T-cell (primary cell): ENCODE results near the gene ZIC5. TPM values are rescaled to one million over a fixed set of nuclear protein-coding genes. Genes with fewer than 3 reads are reported as not detected.
A peak's percentile ranks its signal among the peaks of the same experiment; 100 is the strongest.

Experiments used
- ATAC-seq, 4 experiments: fragments of 200-7000 bp in 3 of 4; fragments of 150-1000 bp in 1 of 4; cut with Tn5 transposase; replicated peaks in 1 of 4; 1 replicate in 3 of 4; 2 replicates in 1 of 4; pipeline ENCODE4 v1.10.0; 2021; ENCODE audit warnings: moderate library complexity in 3 of 4, mild to moderate bottlenecking in 2 of 4, moderate number of reproducible peaks in 1 of 4
- CTCF ChIA-PET, 2 donors: fragments of 300-600 bp; sonication (Branson Sonifier 250); formaldehyde crosslinking; loops; one replicate each; lab custom pipeline; 2022; ENCODE audit warnings: antibody characterized with exemption in 2 of 2; lab: Charles Lee
- POLR2A ChIA-PET, 2 donors: fragments of 300-600 bp; sonication (Branson Sonifier 250); formaldehyde crosslinking; loops; one replicate each; lab custom pipeline; 2022; ENCODE audit warnings: antibody characterized with exemption in 2 of 2; lab: Charles Lee
- DNase-seq, 35 experiments: peaks; one replicate each; pipeline versions ENCODE4 v3.0.0 to v3.0.0-alpha.2; 2013 to 2023
- H3K27ac ChIP-seq: one replicate; pipeline ENCODE4 v1.5.1; 2013; ENCODE audit warnings: low read length
- H3K27me3 ChIP-seq, 2 experiments: replicated peaks in 1 of 2; 1 replicate in 1 of 2; 2 replicates in 1 of 2; pipeline versions ENCODE4 v1.6.1 to v1.7.0; 2013; ENCODE audit warnings: low read length in 1 of 2, mixed read lengths in 1 of 2; ENCODE audit not compliant: control insufficient read depth in 2 of 2, insufficient read depth in 2 of 2; ENCODE audit errors: extremely low read depth in 1 of 2
- H3K36me3 ChIP-seq, 2 donors: 1 replicate in 1 of 2; 2 replicates in 1 of 2; pipeline versions ENCODE4 v1.6.1 to v1.7.0; 2013; ENCODE audit warnings: low read length in 1 of 2; ENCODE audit not compliant: control insufficient read depth in 2 of 2, insufficient read depth in 1 of 2; ENCODE audit errors: extremely low read depth in 1 of 2
- H3K4me1 ChIP-seq, 2 experiments: 1 replicate in 1 of 2; 2 replicates in 1 of 2; pipeline versions ENCODE4 v1.6.1 to v1.7.0; 2013; ENCODE audit warnings: low read length in 2 of 2, mixed read lengths in 1 of 2; ENCODE audit not compliant: insufficient read depth in 2 of 2, control insufficient read depth in 1 of 2; ENCODE audit errors: extremely low read depth in 1 of 2
- H3K4me3 ChIP-seq, 2 donors: 1 replicate in 1 of 2; 2 replicates in 1 of 2; pipeline versions ENCODE4 v1.5.1 to v1.7.0; 2013; ENCODE audit warnings: mild to moderate bottlenecking in 2 of 2, low read length in 1 of 2, moderate library complexity in 1 of 2; ENCODE audit not compliant: control insufficient read depth in 1 of 2; ENCODE audit errors: extremely low read depth in 1 of 2
- H3K9me3 ChIP-seq: 2 replicates; pipeline ENCODE4 v1.7.0; 2013
- H3K27ac Mint-ChIP-seq, 2 donors: one replicate each; pipeline ENCODE4 v1.8.0; 2020 to 2021; ENCODE audit warnings: mild to moderate bottlenecking in 2 of 2, mixed read lengths in 2 of 2
- H3K27me3 Mint-ChIP-seq, 2 donors: one replicate each; pipeline ENCODE4 v1.8.0; 2021 to 2022; ENCODE audit warnings: mixed read lengths in 2 of 2
- H3K36me3 Mint-ChIP-seq: one replicate; pipeline ENCODE4 v1.8.0; 2021; ENCODE audit warnings: mixed read lengths
- H3K4me1 Mint-ChIP-seq, 3 donors: one replicate each; pipeline ENCODE4 v1.8.0; 2020 to 2022; ENCODE audit warnings: mixed read lengths in 3 of 3, mild to moderate bottlenecking in 1 of 3
- H3K4me3 Mint-ChIP-seq, 3 donors: one replicate each; pipeline ENCODE4 v1.8.0; 2020 to 2022; ENCODE audit warnings: mild to moderate bottlenecking in 3 of 3, mixed read lengths in 3 of 3, moderate library complexity in 3 of 3
- H3K9me3 Mint-ChIP-seq, 3 donors: one replicate each; pipeline ENCODE4 v1.8.0; 2020 to 2022; ENCODE audit warnings: mixed read lengths in 3 of 3
- WGBS: methylation state at CpG from one replicate; pipeline ENCODE4 v1.1.5; 2013; ENCODE audit warnings: missing lambda C conversion rate; ENCODE audit not compliant: insufficient coverage; 5-methylcytosine and 5-hydroxymethylcytosine counted together
- total RNA-seq, 35 experiments: library from RNA in 6 of 35; stranded (reverse) in 6 of 35; fragments of 120-200 nt in 1 of 35; gene quantifications; one replicate each; pipeline versions ENCODE4 v1.2.1 to v1.2.4 and lab custom pipeline; 2013 to 2026

Gene ZIC5
- total RNA-seq, 5 donors from 2014 or later (not counting 1 experiment from before 2014, with no cell fraction given), result 0.07 to 0.09 (median 0.09) TPM; not detected in 2

DNA sequence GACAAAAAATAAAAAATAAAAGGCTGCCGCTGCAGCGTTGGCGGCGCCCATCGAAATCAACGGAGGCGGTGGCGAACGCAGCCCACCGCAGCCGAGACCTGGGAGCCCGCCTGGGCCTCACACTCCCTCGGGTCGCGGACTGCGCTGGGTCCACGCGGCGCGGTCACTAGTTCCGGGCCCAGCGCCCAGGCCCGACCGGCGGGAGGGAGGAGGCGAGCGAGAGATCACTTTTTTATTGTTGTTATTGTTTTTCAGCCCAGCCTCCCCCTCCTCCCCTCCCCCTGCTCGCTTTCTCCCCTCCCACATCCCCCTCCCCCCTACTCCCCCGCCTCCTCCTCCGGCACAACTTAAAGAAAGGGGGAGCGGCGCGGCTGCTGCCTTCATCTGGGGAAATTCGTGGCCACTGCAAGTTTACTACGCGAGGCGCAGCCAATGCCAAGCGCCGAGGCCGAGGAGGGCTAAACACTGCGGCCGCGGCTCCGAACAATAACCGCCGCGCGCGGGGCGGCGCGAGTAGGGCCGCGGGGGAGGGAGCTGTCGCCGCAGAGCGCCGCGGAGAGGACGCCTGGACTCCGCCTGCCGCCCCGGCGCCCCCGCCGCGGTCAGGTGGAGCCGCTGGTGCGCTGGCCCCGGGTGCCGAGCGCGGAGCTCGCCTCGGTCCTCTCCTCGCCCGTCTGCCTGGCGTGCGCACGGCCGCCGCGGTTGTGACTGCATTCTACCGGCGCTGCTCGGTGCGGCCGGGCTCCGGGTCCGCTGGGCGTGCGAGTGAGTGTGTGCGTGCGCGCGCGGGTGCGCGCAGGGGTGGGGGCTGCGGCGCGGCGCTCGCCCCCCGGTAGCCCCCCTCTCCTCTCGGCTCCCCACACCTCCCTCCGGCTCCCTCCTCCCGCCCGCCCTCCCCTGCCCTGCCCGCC lies 9.5 kb upstream of the ZIC5 start:
- peak in 1 of 35 experiments; percentile 50 for DNase-seq
- CTCF ChIA-PET, result interaction anchor here in 1 of 2 donors (0.6 to 0.7 kb wide), 2 partner anchors 68 to 421 kb away, joined by 3 to 4 read pairs; no protein-coding TSS in a partner anchor
- Histone ChIP-seq H3K4me3 (peak overlapping the region in 1 of 2 donors; percentile 51), H3K9me3 (peaks cover 3% of the 10 kb centered on the region), H3K4me1 (peaks cover 2 to 58% of the 10 kb centered on the region in 2 experiments), H3K27ac (no peak overlapping the region), H3K27me3 (peaks cover 22 to 77% of the 10 kb centered on the region in 2 experiments), H3K36me3 (no peaks in the 10 kb centered on the region)
- Mint-ChIP-seq H3K27me3 (peaks cover 42 to 62% of the 10 kb centered on the region in 2 donors), H3K9me3 (peaks cover 0 to 15% (median 6%) of the 10 kb centered on the region in 3 donors), H3K4me3 (peak overlapping the region in 1 of 3 donors; percentile 58), H3K4me1 (peaks cover 18 to 29% (median 22%) of the 10 kb centered on the region in 3 donors), H3K27ac (no peak overlapping the region), H3K36me3 (peaks cover 3% of the 10 kb centered on the region)
- 1% methylated on average over 74 of the region's 110 CpGs for WGBS
- peak; percentile 9 to 32 (median 20) for ATAC-seq
- POLR2A ChIA-PET, result interaction anchor here (0.6 kb wide), 2 partner anchors 11 to 439 kb away, joined by 3 to 6 read pairs; no protein-coding TSS in a partner anchor

DNA sequence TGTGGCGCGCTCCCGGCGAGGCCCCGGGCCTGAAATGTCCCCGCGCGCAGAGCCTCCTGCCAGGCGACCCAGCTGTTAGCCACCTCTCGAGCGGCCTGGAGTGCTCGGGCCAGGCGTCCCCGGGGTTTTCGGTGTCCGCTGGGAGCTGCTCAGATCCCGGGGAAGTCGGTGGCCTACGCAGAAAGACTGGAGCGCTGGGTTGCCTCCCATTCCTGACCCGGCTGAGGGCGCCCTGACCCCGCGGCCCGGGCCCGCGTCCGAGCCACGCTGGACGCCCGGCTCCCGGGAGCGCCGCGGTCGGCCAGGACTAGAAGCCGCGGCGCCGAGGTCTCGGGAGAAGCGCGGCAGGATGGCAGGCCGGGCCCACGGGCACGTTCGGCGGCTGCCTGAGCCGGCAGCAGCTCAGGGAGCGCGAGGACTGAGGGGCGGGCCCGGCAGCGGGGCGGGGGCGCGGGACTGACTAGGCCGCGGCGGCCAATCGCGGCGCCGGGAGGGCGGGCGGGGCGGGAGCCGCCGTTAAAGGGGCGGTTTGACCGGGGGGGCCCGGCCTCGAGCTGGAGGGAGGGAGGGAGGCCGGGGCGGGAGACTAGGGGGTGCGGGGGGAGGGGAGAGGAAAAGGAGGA lies 8.7 kb upstream of the ZIC5 start:
- Histone ChIP-seq H3K27ac (no peak overlapping the region), H3K27me3 (peaks cover 28 to 77% of the 10 kb centered on the region in 2 experiments), H3K9me3 (peaks cover 3% of the 10 kb centered on the region), H3K4me3 (peak overlapping the region in 1 of 2 donors; percentile 38), H3K36me3 (no peaks in the 10 kb centered on the region), H3K4me1 (peaks cover 2 to 56% of the 10 kb centered on the region in 2 experiments)
- peaks cover 15 to 26% (median 20%) of the 10 kb centered on the region in 3 donors for H3K4me1 Mint-ChIP-seq
- peak; percentile 67 to 81 (median 72) for ATAC-seq
- peak in 28 of 35 experiments; percentile 32 to 70 (median 52) for DNase-seq
- H3K36me3 Mint-ChIP-seq, result no peaks in the 10 kb centered on the region
- ChIA-PET CTCF (interaction anchor here in 1 of 2 donors (0.6 kb wide), 1 partner anchor 421 kb away, joined by 4 read pairs; no protein-coding TSS in a partner anchor), POLR2A (interaction anchor here (0.6 kb wide), 2 partner anchors 320 to 439 kb away, joined by 6 to 7 read pairs; no protein-coding TSS in a partner anchor)
- WGBS, result 4% methylated on average over 44 of the region's 76 CpGs
- no peak overlapping the region for H3K27ac Mint-ChIP-seq
- H3K4me3 Mint-ChIP-seq, result peak overlapping the region in 1 of 3 donors; percentile 58
- peaks cover 0 to 16% (median 4%) of the 10 kb centered on the region in 3 donors for H3K9me3 Mint-ChIP-seq
- peaks cover 42 to 66% of the 10 kb centered on the region in 2 donors for H3K27me3 Mint-ChIP-seq

DNA sequence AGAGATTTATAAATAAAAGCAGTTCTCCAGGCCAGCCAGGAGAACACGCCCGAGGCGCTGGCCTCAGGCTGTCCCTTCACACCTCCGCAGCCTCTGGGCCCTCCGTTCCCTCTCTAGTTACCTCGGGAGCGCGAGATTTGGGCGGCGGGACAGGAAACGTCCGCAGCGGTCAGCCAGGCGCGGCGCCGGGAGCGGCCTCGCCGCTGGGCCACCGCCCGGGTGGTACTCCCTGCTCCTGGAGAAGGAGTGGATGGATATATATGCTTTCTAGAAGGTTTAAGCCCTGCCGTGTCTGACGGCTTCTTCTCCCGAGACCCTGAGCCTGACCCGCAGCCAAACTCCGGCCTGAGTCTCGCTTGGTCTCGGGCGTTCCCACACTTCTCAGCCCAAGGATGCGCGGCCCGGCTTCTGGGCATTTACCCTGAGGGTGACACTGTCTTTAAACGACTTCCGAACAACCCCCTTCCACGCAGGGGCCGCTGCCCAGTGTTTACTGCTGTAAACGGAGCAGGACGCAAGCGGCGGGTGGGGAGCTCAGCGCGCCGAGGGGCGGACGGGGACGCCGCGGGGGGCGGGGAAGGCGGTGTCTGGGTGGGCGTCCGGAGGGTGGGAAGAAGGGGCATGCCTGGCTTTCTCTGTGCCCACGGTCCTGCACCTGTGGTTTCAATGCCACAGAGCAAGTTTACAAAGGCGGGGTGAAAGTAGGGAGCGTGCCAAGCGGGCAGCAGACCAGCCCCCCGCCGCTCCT lies 8.1 kb upstream of the ZIC5 start:
- H3K4me3 Mint-ChIP-seq, result peak overlapping the region in 1 of 3 donors; percentile 22
- peaks cover 15 to 24% (median 20%) of the 10 kb centered on the region in 3 donors for H3K4me1 Mint-ChIP-seq
- H3K9me3 Mint-ChIP-seq, result peaks cover 0 to 16% (median 4%) of the 10 kb centered on the region in 3 donors
- H3K27ac Mint-ChIP-seq, result no peak overlapping the region
- H3K27me3 Mint-ChIP-seq, result peaks cover 46 to 70% of the 10 kb centered on the region in 2 donors
- Histone ChIP-seq H3K27ac (no peak overlapping the region), H3K36me3 (no peaks in the 10 kb centered on the region), H3K9me3 (peaks cover 3% of the 10 kb centered on the region), H3K4me3 (no peak overlapping the region), H3K27me3 (peaks cover 28 to 78% of the 10 kb centered on the region in 2 experiments), H3K4me1 (peaks cover 2 to 49% of the 10 kb centered on the region in 2 experiments)
- ChIA-PET POLR2A (no interaction called here), CTCF (interaction anchor here in 1 of 2 donors (0.6 kb wide), 1 partner anchor 197 kb away, joined by 4 read pairs; no protein-coding TSS in a partner anchor)
- DNase-seq (peak in 1 of 35 experiments; percentile 25), ATAC-seq (no peak)
- 7% methylated on average over 58 of the region's 59 CpGs for WGBS
- no peaks in the 10 kb centered on the region for H3K36me3 Mint-ChIP-seq

DNA sequence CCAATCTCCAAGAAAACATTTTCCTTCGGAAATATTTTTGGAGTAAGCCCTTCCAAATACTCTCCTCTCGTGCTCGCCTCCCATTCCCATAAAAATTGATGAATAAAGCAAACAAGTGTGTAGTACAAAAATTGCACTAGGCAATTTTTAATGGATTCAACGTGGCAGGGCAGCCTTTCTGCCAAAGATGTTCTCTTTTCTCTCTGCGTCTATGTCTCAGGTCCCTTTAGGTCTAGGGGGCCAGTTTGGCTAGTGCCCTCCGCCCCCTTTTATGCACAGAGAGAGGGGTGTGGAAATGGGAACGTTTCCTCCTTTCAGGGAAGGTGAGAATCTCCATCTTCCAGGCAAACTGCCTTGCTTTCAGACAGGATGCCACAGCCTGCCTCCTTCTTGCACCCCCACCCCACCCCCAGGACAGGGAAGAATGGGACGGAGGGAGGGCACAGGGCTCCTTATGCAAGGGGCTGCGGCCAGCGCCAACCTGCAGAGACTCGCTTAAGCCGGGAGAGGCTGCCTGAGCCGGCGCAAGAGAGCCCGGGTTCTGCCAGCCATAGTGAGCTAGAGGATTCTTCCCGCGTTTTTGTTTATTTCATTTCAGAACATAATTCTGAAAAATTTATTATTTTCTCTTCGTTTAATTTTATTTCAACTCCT lies 7.4 kb upstream of the ZIC5 start:
- Mint-ChIP-seq H3K4me3 (peak overlapping the region in 2 of 3 donors; percentile 13 to 30), H3K4me1 (peaks cover 15 to 19% (median 16%) of the 10 kb centered on the region in 3 donors), H3K9me3 (peaks cover 0 to 23% (median 4%) of the 10 kb centered on the region in 3 donors), H3K27ac (no peak overlapping the region), H3K36me3 (no peaks in the 10 kb centered on the region), H3K27me3 (peaks cover 46 to 70% of the 10 kb centered on the region in 2 donors)
- POLR2A ChIA-PET, result no interaction called here
- CTCF ChIA-PET, result no interaction called here
- peaks cover 2 to 48% of the 10 kb centered on the region in 2 experiments for H3K4me1 ChIP-seq
- no peaks in the 10 kb centered on the region for H3K36me3 ChIP-seq
- H3K4me3 ChIP-seq, result peak overlapping the region in 1 of 2 donors; percentile 53
- peaks cover 3% of the 10 kb centered on the region for H3K9me3 ChIP-seq
- ATAC-seq (no peak), DNase-seq (no peak)
- H3K27ac ChIP-seq, result no peak overlapping the region
- H3K27me3 ChIP-seq, result peaks cover 27 to 76% of the 10 kb centered on the region in 2 experiments
- no CpG with 5 or more reads among the region's 18 CpGs for WGBS

DNA sequence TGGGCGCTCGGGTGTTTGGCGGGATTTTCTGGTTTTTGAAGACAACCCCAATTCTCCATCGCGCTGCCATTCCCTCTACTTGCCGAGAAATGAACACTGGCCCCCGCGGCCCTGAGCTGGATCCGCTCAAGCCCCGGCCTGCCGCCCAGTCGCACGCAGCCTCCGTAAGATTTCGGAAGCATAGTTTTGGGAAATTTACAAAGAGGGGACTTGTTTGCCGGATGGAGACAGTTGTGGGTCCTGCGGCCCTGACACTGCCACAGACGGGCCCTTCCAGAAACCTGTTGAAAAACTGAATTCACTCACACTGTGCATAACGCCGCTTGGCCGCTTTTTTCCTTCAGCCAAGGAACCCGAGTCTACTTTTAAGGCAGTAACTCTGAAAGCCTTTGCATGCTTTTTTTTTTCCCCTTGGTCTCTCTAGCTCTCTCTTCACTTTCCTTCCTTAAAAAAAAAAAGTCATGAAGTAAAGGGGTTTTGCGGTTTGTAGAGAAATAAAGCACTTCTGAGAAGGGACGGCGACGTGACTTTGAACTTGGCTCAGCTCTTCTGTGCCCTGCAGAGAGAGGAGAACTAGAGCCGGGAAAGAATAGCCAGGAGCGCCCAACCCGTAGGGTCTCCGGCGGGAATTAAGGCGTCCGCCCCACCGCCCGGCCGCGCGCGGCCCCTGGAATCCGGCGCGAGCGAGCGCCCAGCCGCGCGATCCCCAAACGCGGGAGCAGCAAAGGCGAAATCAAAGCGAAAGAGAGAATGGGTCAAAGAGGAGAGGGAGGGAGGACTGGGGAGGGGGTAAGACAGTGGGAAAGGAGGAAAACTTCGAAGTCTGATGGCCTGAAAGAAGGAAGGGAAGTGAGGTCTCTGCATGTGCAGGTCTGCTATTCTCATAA lies 6.6 kb upstream of the ZIC5 start:
- Mint-ChIP-seq H3K9me3 (peaks cover 0 to 31% (median 9%) of the 10 kb centered on the region in 3 donors), H3K4me3 (peak overlapping the region in 1 of 3 donors; percentile 30), H3K4me1 (peaks cover 12 to 17% (median 15%) of the 10 kb centered on the region in 3 donors), H3K36me3 (no peaks in the 10 kb centered on the region), H3K27me3 (peaks cover 53 to 70% of the 10 kb centered on the region in 2 donors), H3K27ac (no peak overlapping the region)
- peaks cover 3% of the 10 kb centered on the region for H3K9me3 ChIP-seq
- CTCF ChIA-PET, result no interaction called here
- POLR2A ChIA-PET, result interaction anchor here in 1 of 2 donors (0.5 to 0.7 kb wide), 2 partner anchors 18 to 345 kb away, joined by 3 to 8 read pairs; no protein-coding TSS in a partner anchor
- no peak overlapping the region for H3K27ac ChIP-seq
- DNase-seq (no peak), ATAC-seq (no peak)
- peaks cover 31 to 68% of the 10 kb centered on the region in 2 experiments for H3K27me3 ChIP-seq
- 11% methylated on average over 45 of the region's 52 CpGs for WGBS
- peak overlapping the region in 1 of 2 donors; percentile 53 for H3K4me3 ChIP-seq
- no peaks in the 10 kb centered on the region for H3K36me3 ChIP-seq
- H3K4me1 ChIP-seq, result peaks cover 2 to 43% of the 10 kb centered on the region in 2 experiments
